T-helper 2 cell treated with Interferon-gamma antibody and Interleukin-4, amounts not matched to agents 5 μg/mL and 100 μg/mL, for 36 hours (primary cell): ENCODE data around the gene TRIM59.
A peak's percentile ranks its signal among the peaks of the same experiment; 100 is the strongest.

ENCODE experiments used
- DNase-seq: peaks from one replicate; pipeline ENCODE4 v3.0.0; 2021; ENCODE audit warnings: low spot score
- H3K27ac Mint-ChIP-seq: one replicate; pipeline ENCODE4 v1.8.0; 2021; ENCODE audit warnings: mild to moderate bottlenecking, mixed read lengths
- H3K27me3 Mint-ChIP-seq: one replicate; pipeline ENCODE4 v1.8.0; 2021; ENCODE audit warnings: low read depth, mixed read lengths
- H3K36me3 Mint-ChIP-seq: one replicate; pipeline ENCODE4 v1.8.0; 2021; ENCODE audit warnings: low read depth, mixed read lengths
- H3K4me1 Mint-ChIP-seq: one replicate; pipeline ENCODE4 v1.8.0; 2021; ENCODE audit warnings: low read depth, mixed read lengths
- H3K4me3 Mint-ChIP-seq: one replicate; pipeline ENCODE4 v1.8.0; 2022; ENCODE audit warnings: mild to moderate bottlenecking, moderate library complexity, mixed read lengths
- H3K9me3 Mint-ChIP-seq: one replicate; pipeline ENCODE4 v1.8.0; 2021; ENCODE audit warnings: mixed read lengths

The TRIM59 gene, protein sequence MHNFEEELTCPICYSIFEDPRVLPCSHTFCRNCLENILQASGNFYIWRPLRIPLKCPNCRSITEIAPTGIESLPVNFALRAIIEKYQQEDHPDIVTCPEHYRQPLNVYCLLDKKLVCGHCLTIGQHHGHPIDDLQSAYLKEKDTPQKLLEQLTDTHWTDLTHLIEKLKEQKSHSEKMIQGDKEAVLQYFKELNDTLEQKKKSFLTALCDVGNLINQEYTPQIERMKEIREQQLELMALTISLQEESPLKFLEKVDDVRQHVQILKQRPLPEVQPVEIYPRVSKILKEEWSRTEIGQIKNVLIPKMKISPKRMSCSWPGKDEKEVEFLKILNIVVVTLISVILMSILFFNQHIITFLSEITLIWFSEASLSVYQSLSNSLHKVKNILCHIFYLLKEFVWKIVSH

GRCh38 chr3:160449636-160450598, at the start of gene TRIM59:
Gene TRIM59, minus strand, starts transcription at chr3:160449786. Its CDS starts 10,603 bp downstream, at chr3:160439183.
- Mint-ChIP-seq H3K36me3 (peaks cover 41% of the 10 kb centered on the region), H3K9me3 (peaks cover 6% of the 10 kb centered on the region), H3K27me3 (peaks cover 3% of the 10 kb centered on the region), H3K4me3 (peak within 1 kb of the TSS; percentile 98), H3K27ac (peak within 1 kb of the TSS; percentile 99), H3K4me1 (peaks cover 35% of the 10 kb centered on the region)
- peak; percentile 98 for DNase-seq

DNA sequence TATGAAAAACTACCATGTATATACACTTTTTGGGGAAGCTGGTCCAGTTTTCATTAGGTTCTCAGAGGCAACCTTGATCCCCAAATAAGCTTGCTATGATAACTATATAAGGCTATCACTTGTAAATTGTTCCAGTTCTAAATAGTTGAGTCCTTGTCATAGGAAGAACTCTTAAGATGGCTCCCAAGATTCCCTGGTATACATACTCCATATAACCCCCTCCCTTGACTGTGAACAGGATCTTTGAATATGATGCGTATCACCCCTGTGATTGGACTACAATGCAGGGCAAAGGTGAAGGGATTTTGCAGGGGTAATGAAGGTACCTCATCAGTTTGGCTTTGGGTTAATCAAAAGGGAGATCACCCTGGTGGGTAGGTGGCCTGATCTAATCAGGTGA, 48.6 kb upstream of the TRIM59 start:
- H3K4me3 Mint-ChIP-seq, result no peak overlapping the region
- H3K9me3 Mint-ChIP-seq, result no peaks in the 10 kb centered on the region
- peaks cover 30% of the 10 kb centered on the region for H3K36me3 Mint-ChIP-seq
- no peaks in the 10 kb centered on the region for H3K4me1 Mint-ChIP-seq
- no peaks in the 10 kb centered on the region for H3K27me3 Mint-ChIP-seq
- no peak for DNase-seq
- H3K27ac Mint-ChIP-seq, result no peak overlapping the region

DNA sequence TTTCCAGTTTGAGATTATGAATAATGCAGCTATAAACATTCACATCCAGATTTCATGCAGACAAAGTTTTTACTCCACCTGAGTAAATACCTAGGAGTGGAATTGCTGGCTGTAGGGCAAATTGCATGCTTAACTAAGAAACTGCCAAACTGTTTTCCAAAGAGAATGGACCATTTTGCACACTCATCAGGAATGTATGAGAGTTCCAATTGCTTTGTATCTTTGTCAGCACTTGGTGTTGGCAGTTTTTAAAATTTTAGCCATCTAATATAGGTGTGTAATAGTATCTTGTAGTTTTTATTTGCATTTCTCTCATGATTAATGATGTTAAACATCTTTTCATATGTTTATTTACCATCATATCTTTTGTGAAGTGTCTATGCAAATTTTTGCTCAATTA, 40.6 kb upstream of the TRIM59 start:
- Mint-ChIP-seq H3K27me3 (peaks cover 4% of the 10 kb centered on the region), H3K4me1 (peaks cover 7% of the 10 kb centered on the region), H3K27ac (no peak overlapping the region), H3K4me3 (no peak overlapping the region), H3K36me3 (no peaks in the 10 kb centered on the region), H3K9me3 (no peaks in the 10 kb centered on the region)
- no peak for DNase-seq

- H3K36me3 Mint-ChIP-seq, result no peaks in the 10 kb centered on the region
- H3K27me3 Mint-ChIP-seq, result peaks cover 4% of the 10 kb centered on the region
- H3K4me3 Mint-ChIP-seq, result peak overlapping the region; percentile 83
- H3K4me1 Mint-ChIP-seq, result peaks cover 8% of the 10 kb centered on the region
- H3K9me3 Mint-ChIP-seq, result no peaks in the 10 kb centered on the region
- H3K27ac Mint-ChIP-seq, result no peak overlapping the region
- DNase-seq, result no peak
Observed at GRCh38 chr3:160486459-160486869, 36.9 kb upstream of the TRIM59 start.

- no peak overlapping the region for H3K27ac Mint-ChIP-seq
- DNase-seq, result no peak
- H3K4me1 Mint-ChIP-seq, result peaks cover 8% of the 10 kb centered on the region
- H3K4me3 Mint-ChIP-seq, result no peak overlapping the region
- no peaks in the 10 kb centered on the region for H3K9me3 Mint-ChIP-seq
- peaks cover 4% of the 10 kb centered on the region for H3K27me3 Mint-ChIP-seq
- no peaks in the 10 kb centered on the region for H3K36me3 Mint-ChIP-seq
Observed at GRCh38 chr3:160482796-160483195, 33.2 kb upstream of the TRIM59 start.

DNA sequence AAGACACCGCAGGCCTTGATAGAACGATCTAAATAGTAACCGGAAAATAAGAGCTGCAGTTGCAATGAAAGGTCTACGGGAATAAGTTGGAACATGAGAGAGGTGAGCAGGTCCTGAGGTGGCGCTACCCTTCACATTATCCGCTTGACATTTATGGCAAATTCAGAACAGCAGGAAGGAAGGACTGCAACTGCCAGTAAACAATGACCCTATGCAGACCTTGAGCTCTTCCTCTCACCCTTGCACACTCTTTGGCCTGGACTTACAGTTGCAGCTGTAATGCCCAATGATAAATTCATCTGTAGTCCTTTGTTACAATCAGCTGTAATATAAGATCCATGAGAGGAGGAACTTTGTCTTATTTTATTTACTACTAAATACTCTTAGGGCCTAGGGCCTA, 32.3 kb upstream of the TRIM59 start:
- no peak for DNase-seq
- H3K9me3 Mint-ChIP-seq, result no peaks in the 10 kb centered on the region
- H3K27me3 Mint-ChIP-seq, result no peaks in the 10 kb centered on the region
- H3K36me3 Mint-ChIP-seq, result no peaks in the 10 kb centered on the region
- H3K4me1 Mint-ChIP-seq, result peaks cover 8% of the 10 kb centered on the region
- H3K27ac Mint-ChIP-seq, result no peak overlapping the region
- H3K4me3 Mint-ChIP-seq, result no peak overlapping the region

DNA sequence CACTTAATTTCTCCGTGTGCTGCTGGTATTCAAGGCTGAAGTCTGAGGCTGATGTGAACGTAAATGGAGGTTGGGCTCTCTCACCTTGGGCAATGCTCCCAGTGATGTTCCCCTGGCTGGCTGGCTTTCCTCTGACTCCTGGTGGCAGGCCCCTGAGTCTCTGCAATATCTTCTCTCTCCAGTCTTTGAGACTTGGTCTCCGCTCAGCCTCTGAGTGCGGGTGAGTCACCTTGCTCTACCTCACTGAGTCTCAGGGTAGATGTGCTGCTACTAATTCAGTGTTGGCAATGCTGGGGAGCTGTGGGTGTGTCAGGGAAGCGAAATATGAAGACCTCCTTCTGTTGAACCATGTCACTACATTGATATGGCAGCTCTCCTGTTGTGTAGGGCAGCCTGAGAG, 31.3 kb upstream of the TRIM59 start:
- Mint-ChIP-seq H3K9me3 (no peaks in the 10 kb centered on the region), H3K36me3 (no peaks in the 10 kb centered on the region), H3K4me3 (no peak overlapping the region), H3K4me1 (peaks cover 6% of the 10 kb centered on the region), H3K27me3 (no peaks in the 10 kb centered on the region), H3K27ac (no peak overlapping the region)
- no peak for DNase-seq

DNA sequence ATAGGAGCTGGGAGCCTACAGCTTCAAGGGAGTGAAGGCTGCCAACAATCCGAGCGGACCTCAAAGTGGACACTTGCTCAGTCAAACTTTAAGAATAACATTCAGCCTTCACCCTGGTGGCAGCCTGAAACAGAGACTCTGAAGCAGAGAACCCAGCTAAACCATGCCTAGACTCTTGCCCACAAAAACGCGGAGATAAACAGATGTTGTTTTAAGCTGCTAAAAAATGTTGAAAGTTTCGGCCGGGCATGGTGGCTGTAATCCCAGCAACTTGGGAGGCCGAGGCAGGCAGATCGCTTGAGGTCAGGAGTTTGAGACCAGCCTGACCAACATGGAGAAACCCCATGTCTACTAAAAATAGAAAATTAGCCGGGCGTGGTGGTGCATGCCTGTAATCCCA, 29.8 kb upstream of the TRIM59 start:
- Mint-ChIP-seq H3K36me3 (no peaks in the 10 kb centered on the region), H3K27me3 (peaks cover 3% of the 10 kb centered on the region)

GRCh38 chr3:160478338-160478737, 28.8 kb upstream of the TRIM59 start:
- Mint-ChIP-seq H3K4me3 (no peak overlapping the region), H3K36me3 (no peaks in the 10 kb centered on the region), H3K27me3 (peaks cover 3% of the 10 kb centered on the region), H3K27ac (no peak overlapping the region), H3K9me3 (no peaks in the 10 kb centered on the region), H3K4me1 (no peaks in the 10 kb centered on the region)
- DNase-seq, result no peak

More for the DNA sequence above, 29.8 kb upstream of the TRIM59 start:
- no peak for DNase-seq
- H3K9me3 Mint-ChIP-seq, result no peaks in the 10 kb centered on the region
- no peak overlapping the region for H3K27ac Mint-ChIP-seq
- no peak overlapping the region for H3K4me3 Mint-ChIP-seq
- H3K4me1 Mint-ChIP-seq, result no peaks in the 10 kb centered on the region

- H3K36me3 Mint-ChIP-seq, result no peaks in the 10 kb centered on the region
- H3K4me3 Mint-ChIP-seq, result no peak overlapping the region
- no peak overlapping the region for H3K27ac Mint-ChIP-seq
- peaks cover 3% of the 10 kb centered on the region for H3K27me3 Mint-ChIP-seq
- no peaks in the 10 kb centered on the region for H3K4me1 Mint-ChIP-seq
- H3K9me3 Mint-ChIP-seq, result no peaks in the 10 kb centered on the region
- no peak for DNase-seq
Observed at GRCh38 chr3:160477750-160478149, 28.2 kb upstream of the TRIM59 start.

DNA sequence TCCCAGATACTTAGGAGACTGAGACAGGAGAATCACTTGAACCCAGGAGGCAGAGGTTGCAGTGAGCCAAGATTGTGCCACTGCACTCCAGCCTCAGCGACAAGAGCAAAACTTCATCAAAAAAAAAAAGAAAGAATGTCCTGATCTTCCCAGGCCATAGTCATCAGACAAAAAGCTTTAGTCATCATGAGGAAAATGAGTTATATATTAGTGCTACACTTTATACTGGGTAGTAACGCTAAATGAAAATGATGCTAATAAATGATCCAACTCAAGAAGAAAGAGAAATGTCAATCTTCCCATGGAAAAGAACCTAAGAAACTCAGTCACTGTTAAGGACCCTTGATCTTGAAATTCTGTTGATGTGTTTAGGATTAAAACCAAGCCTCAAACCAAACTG, 26.3 kb upstream of the TRIM59 start:
- no peak for DNase-seq
- H3K27ac Mint-ChIP-seq, result no peak overlapping the region
- no peaks in the 10 kb centered on the region for H3K9me3 Mint-ChIP-seq
- H3K36me3 Mint-ChIP-seq, result no peaks in the 10 kb centered on the region
- no peaks in the 10 kb centered on the region for H3K4me1 Mint-ChIP-seq
- H3K27me3 Mint-ChIP-seq, result peaks cover 3% of the 10 kb centered on the region
- no peak overlapping the region for H3K4me3 Mint-ChIP-seq

- Mint-ChIP-seq H3K27me3 (peaks cover 3% of the 10 kb centered on the region), H3K36me3 (no peaks in the 10 kb centered on the region), H3K27ac (no peak overlapping the region), H3K4me3 (no peak overlapping the region), H3K4me1 (no peaks in the 10 kb centered on the region), H3K9me3 (no peaks in the 10 kb centered on the region)
- DNase-seq, result no peak
Observed at GRCh38 chr3:160475153-160475552, 25.6 kb upstream of the TRIM59 start.

- H3K27ac Mint-ChIP-seq, result no peak overlapping the region
- no peaks in the 10 kb centered on the region for H3K4me1 Mint-ChIP-seq
- peaks cover 7% of the 10 kb centered on the region for H3K27me3 Mint-ChIP-seq
Observed at GRCh38 chr3:160474416-160474838, 24.8 kb upstream of the TRIM59 start.

DNA sequence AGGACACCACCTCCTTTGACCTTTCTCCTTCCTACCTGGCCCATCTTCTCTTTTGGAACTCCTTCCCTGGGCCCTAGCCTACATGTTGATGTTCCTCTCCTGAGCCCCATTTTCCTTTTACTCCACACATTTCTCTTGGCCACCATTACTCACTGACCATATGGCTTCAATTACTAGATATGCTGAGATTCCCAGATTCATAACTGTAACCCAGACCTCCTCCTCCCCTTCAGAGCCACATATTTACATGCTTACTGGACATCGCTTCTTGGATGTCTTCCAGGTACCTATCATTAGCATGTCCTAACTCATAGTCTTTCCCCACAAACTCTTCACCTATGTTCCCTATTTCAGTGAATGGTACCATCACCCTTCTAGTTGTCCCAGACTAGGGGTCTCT, 24.4 kb upstream of the TRIM59 start:
- Mint-ChIP-seq H3K4me1 (no peaks in the 10 kb centered on the region), H3K27ac (no peak overlapping the region), H3K9me3 (peaks cover 8% of the 10 kb centered on the region), H3K27me3 (peaks cover 7% of the 10 kb centered on the region), H3K4me3 (no peak overlapping the region), H3K36me3 (no peaks in the 10 kb centered on the region)
- DNase-seq, result no peak

More at GRCh38 chr3:160474416-160474838, 24.8 kb upstream of the TRIM59 start:
- H3K4me3 Mint-ChIP-seq, result no peak overlapping the region
- H3K9me3 Mint-ChIP-seq, result peaks cover 6% of the 10 kb centered on the region
- DNase-seq, result no peak
- no peaks in the 10 kb centered on the region for H3K36me3 Mint-ChIP-seq
